H1 (cell line): ENCODE results near the gene SLC15A1. TPM values are rescaled to one million over a fixed set of nuclear protein-coding genes. Genes with fewer than 3 reads are reported as not detected.

Source experiments
- CTCF ChIA-PET: fragments of 300-600 bp; sonication (Branson Sonifier 250); formaldehyde crosslinking; loops from one replicate; lab custom pipeline; 2021; ENCODE audit not compliant: partially characterized antibody; lab: Charles Lee
- POLR2A ChIA-PET: fragments of 300-600 bp; sonication (Branson Sonifier 250); formaldehyde crosslinking; loops from one replicate; lab custom pipeline; 2021; ENCODE audit warnings: inconsistent platforms; ENCODE audit not compliant: partially characterized antibody; lab: Charles Lee
- DNase-seq, 2 experiments: peaks; one replicate each; pipeline versions ENCODE4 v3.0.0 to v3.0.0-alpha.2; 2010 to 2022; ENCODE audit warnings: low spot score in 2 of 2, low read depth in 1 of 2, mixed read lengths in 1 of 2
- FAIRE-seq: peaks from 2 replicates; lab custom pipeline; 2011; peaks lifted over from hg19 to GRCh38; lab: Jason Lieb, UNC
- H2AFZ ChIP-seq: 2 replicates; pipeline ENCODE4 v1.8.1; 2012; ENCODE audit warnings: low read length, inconsistent platforms
- H2AK5ac ChIP-seq: 2 replicates; pipeline ENCODE4 v1.6.1; 2013; ENCODE audit warnings: low read depth, low read length
- H2BK120ac ChIP-seq: replicated peaks from 2 replicates; pipeline ENCODE3; 2013; ENCODE audit warnings: low read depth, low read length, inconsistent platforms
- H2BK12ac ChIP-seq: 2 replicates; pipeline ENCODE4 v1.6.1; 2013; ENCODE audit warnings: low read depth, low read length
- H2BK15ac ChIP-seq: 2 replicates; pipeline ENCODE4 v1.6.1; 2013; ENCODE audit warnings: low read length
- H2BK20ac ChIP-seq: 2 replicates; pipeline ENCODE4 v1.6.1; 2013; ENCODE audit warnings: low read length
- H2BK5ac ChIP-seq: 2 replicates; pipeline ENCODE4 v1.6.1; 2013; ENCODE audit warnings: low read depth, low read length
- H3K14ac ChIP-seq: 2 replicates; pipeline ENCODE4 v1.6.1; 2013; ENCODE audit warnings: inconsistent platforms; ENCODE audit not compliant: insufficient read length
- H3K18ac ChIP-seq: 2 replicates; pipeline ENCODE4 v1.6.1; 2013; ENCODE audit warnings: low read length; ENCODE audit errors: extremely low read depth
- H3K23ac ChIP-seq: 2 replicates; pipeline ENCODE4 v1.6.1; 2013; ENCODE audit warnings: inconsistent platforms; ENCODE audit not compliant: insufficient read length
- H3K23me2 ChIP-seq: 2 replicates; pipeline ENCODE4 v1.6.1; 2013; ENCODE audit warnings: low read depth, low read length
- H3K27ac ChIP-seq: 2 replicates; pipeline ENCODE4 v1.6.1; 2011; ENCODE audit warnings: low read depth, low read length, inconsistent platforms
- H3K27me3 ChIP-seq, 4 experiments: replicated peaks in 1 of 4; 1 replicate in 1 of 4; 2 replicates in 3 of 4; pipeline versions ENCODE4 v1.6.1 to v1.8.1; 2011 to 2013; ENCODE audit warnings: low read length in 3 of 4, mild to moderate bottlenecking in 3 of 4, inconsistent platforms in 2 of 4, mixed read lengths in 2 of 4, moderate library complexity in 1 of 4; ENCODE audit not compliant: control insufficient read depth in 3 of 4, insufficient read depth in 3 of 4; ENCODE audit errors: extremely low read depth in 1 of 4
- H3K36me3 ChIP-seq, 4 experiments: 2 replicates each; pipeline versions ENCODE4 v1.6.1 to v1.8.1; 2011 to 2013; ENCODE audit warnings: mild to moderate bottlenecking in 4 of 4, low read length in 3 of 4, moderate library complexity in 2 of 4, control low read depth in 1 of 4, inconsistent platforms in 1 of 4; ENCODE audit not compliant: insufficient read depth in 4 of 4, control insufficient read depth in 2 of 4
- H3K4ac ChIP-seq: replicated peaks from 2 replicates; pipeline ENCODE3; 2013; ENCODE audit warnings: low read length, low read depth, mixed read lengths, inconsistent platforms; ENCODE audit not compliant: insufficient read length
- H3K4me1 ChIP-seq, 4 experiments: replicated peaks in 1 of 4; 1 replicate in 1 of 4; 2 replicates in 3 of 4; pipeline versions ENCODE4 v1.6.1 to v1.8.1; 2011 to 2013; ENCODE audit warnings: low read length in 3 of 4, inconsistent platforms in 2 of 4, mixed read lengths in 1 of 4; ENCODE audit not compliant: insufficient read depth in 4 of 4, control insufficient read depth in 3 of 4
- H3K4me2 ChIP-seq, 2 experiments: 2 replicates each; pipeline versions ENCODE4 v1.6.1 to v1.8.1; 2011 to 2013; ENCODE audit warnings: low read depth in 2 of 2, low read length in 2 of 2, control low read depth in 1 of 2, inconsistent platforms in 1 of 2, mild to moderate bottlenecking in 1 of 2; ENCODE audit not compliant: insufficient read depth in 1 of 2
- H3K4me3 ChIP-seq, 4 experiments: fragments of 200-600, 300-600 bp in 1 of 4; sonication (generic), shearing (Covaris generic), sonication (Bioruptor Twin) in 1 of 4; 2 replicates each; pipeline versions ENCODE4 v1.5.1 to v1.8.1; 2011 to 2016; ENCODE audit warnings: low read length in 4 of 4, low read depth in 3 of 4, control low read depth in 2 of 4, inconsistent platforms in 2 of 4, mild to moderate bottlenecking in 2 of 4, mixed read lengths in 1 of 4, moderate library complexity in 1 of 4; ENCODE audit not compliant: insufficient read depth in 2 of 4; ENCODE audit errors: extremely low read depth in 1 of 4
- H3K56ac ChIP-seq: replicated peaks from 2 replicates; pipeline ENCODE3; 2013; ENCODE audit warnings: low read depth, mild to moderate bottlenecking, mixed read lengths, low read length, inconsistent platforms; ENCODE audit not compliant: insufficient read length
- H3K79me1 ChIP-seq: 2 replicates; pipeline ENCODE4 v1.6.1; 2013; ENCODE audit warnings: low read depth, low read length, control low read depth
- H3K79me2 ChIP-seq, 2 experiments: 2 replicates each; pipeline versions ENCODE4 v1.6.1 to v1.8.1; 2012 to 2013; ENCODE audit warnings: low read length in 2 of 2, mild to moderate bottlenecking in 2 of 2, inconsistent platforms in 1 of 2; ENCODE audit not compliant: insufficient read depth in 2 of 2, control insufficient read depth in 1 of 2
- H3K9ac ChIP-seq, 4 experiments: replicated peaks in 1 of 4; 1 replicate in 1 of 4; 2 replicates in 3 of 4; pipeline versions ENCODE4 v1.6.1 to v1.8.1; 2011 to 2013; ENCODE audit warnings: low read depth in 3 of 4, low read length in 3 of 4, control low read depth in 2 of 4, mild to moderate bottlenecking in 2 of 4, moderate library complexity in 2 of 4, inconsistent platforms in 1 of 4; ENCODE audit errors: extremely low read depth in 1 of 4
- H3K9me3 ChIP-seq, 2 experiments: 2 replicates each; pipeline versions ENCODE4 v1.6.1 to v1.8.1; 2012 to 2013; ENCODE audit warnings: mild to moderate bottlenecking in 2 of 2, moderate library complexity in 2 of 2, control low read depth in 1 of 2, inconsistent platforms in 1 of 2, low read depth in 1 of 2, low read length in 1 of 2, mixed read lengths in 1 of 2; ENCODE audit not compliant: insufficient read depth in 2 of 2
- H4K20me1 ChIP-seq, 2 experiments: replicated peaks in 1 of 2; 2 replicates each; pipeline versions ENCODE3 to v1.8.1; 2011 to 2013; ENCODE audit warnings: inconsistent platforms in 2 of 2, low read length in 2 of 2, mild to moderate bottlenecking in 1 of 2; ENCODE audit not compliant: insufficient read depth in 2 of 2, control insufficient read depth in 1 of 2
- H4K5ac ChIP-seq: 2 replicates; pipeline ENCODE4 v1.6.1; 2013; ENCODE audit warnings: low read length, low read depth, mixed read lengths, inconsistent platforms; ENCODE audit not compliant: insufficient read length
- H4K8ac ChIP-seq: 2 replicates; pipeline ENCODE4 v1.8.0; 2013; ENCODE audit warnings: mild to moderate bottlenecking, moderate library complexity, low read length, inconsistent platforms; ENCODE audit not compliant: insufficient read depth; ENCODE audit errors: extremely low read depth
- H4K91ac ChIP-seq: replicated peaks from 2 replicates; pipeline ENCODE3; 2013; ENCODE audit warnings: low read length, mixed read lengths, inconsistent platforms; ENCODE audit not compliant: insufficient read length
- BCL11A ChIP-seq, 2 experiments: IDR thresholded peaks; one replicate each; pipeline ENCODE4 v1.6.1; 2011; ENCODE audit warnings: low read depth in 2 of 2, low read length in 2 of 2, mild to moderate bottlenecking in 2 of 2
- EP300 ChIP-seq, 2 experiments: IDR thresholded peaks; 1 replicate in 1 of 2; 2 replicates in 1 of 2; pipeline ENCODE4 v1.6.1; 2011 to 2012; ENCODE audit warnings: low read depth in 2 of 2, low read length in 2 of 2, mild to moderate bottlenecking in 2 of 2, borderline replicate concordance in 1 of 2, inconsistent platforms in 1 of 2, moderate library complexity in 1 of 2
- GTF2F1 ChIP-seq: IDR thresholded peaks from 2 replicates; pipeline ENCODE4 v1.6.1; 2012; ENCODE audit warnings: low read depth, low read length, improper control_type of control experiment, borderline replicate concordance
- HDAC2 ChIP-seq, 2 experiments: fragments of 300-600 bp in 1 of 2; sonication (generic) in 1 of 2; IDR thresholded peaks; 2 replicates each; pipeline ENCODE4 v1.6.1; 2011 to 2012; ENCODE audit warnings: low read depth in 2 of 2, low read length in 2 of 2, mild to moderate bottlenecking in 2 of 2, moderate library complexity in 2 of 2, borderline replicate concordance in 1 of 2, inconsistent platforms in 1 of 2
- PHF8 ChIP-seq: fragments of 200-600 bp; sonication (generic); conservative IDR thresholded peaks from 2 replicates; pipeline ENCODE4 v1.7.1; 2012; ENCODE audit warnings: low read depth, mild to moderate bottlenecking, inconsistent platforms, low read length, moderate library complexity
- SIRT6 ChIP-seq: IDR thresholded peaks from one replicate; pipeline ENCODE4 v1.7.1; 2012; ENCODE audit warnings: low read length, inconsistent platforms
- WGBS, 2 experiments: shearing (Covaris generic) in 1 of 2; methylation state at CpG; one replicate each; pipeline versions ENCODE4 v1.1.6 to v1.1.7; 2013 to 2015; ENCODE audit warnings: low lambda C conversion rate in 2 of 2, mixed read lengths in 2 of 2, inconsistent platforms in 1 of 2, low coverage in 1 of 2, missing lambda C conversion rate in 1 of 2; ENCODE audit not compliant: insufficient replicate concordance in 2 of 2, insufficient coverage in 1 of 2, insufficient read length in 1 of 2; ENCODE audit errors: extremely low coverage in 1 of 2, missing lambda C conversion rate in 1 of 2; 5-methylcytosine and 5-hydroxymethylcytosine counted together
- polyA plus RNA-seq, 7 experiments: library from polyadenylated mRNA; depleted of rRNA in 3 of 7; stranded (reverse) in 5 of 7; unstranded in 2 of 7; fragments of >200 nt in 5 of 7; fragments of 200-250 nt in 2 of 7; gene quantifications; 1 replicate in 5 of 7; 2 replicates in 1 of 7; 4 replicates in 1 of 7; pipeline versions ENCODE4 v1.2.1 to v1.2.3, GENCODE V29; 2011 to 2013; ENCODE audit warnings: missing spikeins in 2 of 7, mixed read lengths in 2 of 7
- total RNA-seq: library from RNA; stranded (reverse); fragmentation: NEBNext Ultra II Directional; extraction: Animal tissue kit (Norgen Biotek cat#: 25700); gene quantifications from 2 replicates; pipeline ENCODE4 v1.2.1, GENCODE V29; 2021

The SLC15A1 gene
- total and polyA plus RNA-seq, 2 of the 8 experiments (the other 6 are each of a cell fraction or from before 2014, with no cell fraction given), result 1.3 to 2.4 TPM

GRCh38 chr13:98738993-98739392, 13.5 kb downstream of the SLC15A1 start:
- FAIRE-seq (no peak), DNase-seq (no peak)
- Histone ChIP-seq H3K4me2 (no peak overlapping the region), H3K4me3 (no peak overlapping the region; a peak in 1 of 8 replicates), H3K14ac (no peak overlapping the region), H3K79me1 (no peaks in the 10 kb centered on the region), H3K23me2 (no peaks in the 10 kb centered on the region), H4K91ac (no peak overlapping the region), H3K56ac (no peak overlapping the region), H3K4ac (no peak overlapping the region), H3K27me3 (no peaks in the 10 kb centered on the region), H2BK120ac (no peak overlapping the region), H2BK5ac (0 out of 2 replicates have a peak overlapping the region, but pooled peaks have one; percentile 49), H3K79me2 (no peaks in the 10 kb centered on the region), H4K8ac (no peak overlapping the region), H3K27ac (no peak overlapping the region), H3K4me1 (no peaks in the 10 kb centered on the region), H2BK15ac (peak overlapping the region; percentile 72; the same call in 1 of the 2 replicates), H2AK5ac (no peak overlapping the region), H3K18ac (no peak overlapping the region), H3K36me3 (peaks cover 0 to 4% (median 0%) of the 10 kb centered on the region in 4 experiments; a peak in 1 of 8 replicates), H4K5ac (no peak overlapping the region), H3K23ac (no peak overlapping the region), H2BK12ac (no peak overlapping the region), H2AFZ (no peak overlapping the region), H2BK20ac (peak overlapping the region; percentile 61; the same call in 1 of the 2 replicates), H3K9ac (0 out of 7 replicates have a peak overlapping the region, but pooled peaks of 2 of the 4 experiments have one; percentile 8 to 28), H4K20me1 (no peaks in the 10 kb centered on the region), H3K9me3 (peaks cover 23 to 25% of the 10 kb centered on the region in 2 experiments)
- CTCF ChIA-PET, result no interaction called here
- 82% methylated on average over 1 of the region's 1 CpG; no CpG with 5 or more reads in 1 of the 2 experiments for WGBS, 2 experiments
- POLR2A ChIA-PET, result no interaction called here
- no peak for TF ChIP-seq GTF2F1
- TF ChIP-seq HDAC2 (IDR thresholded peaks at IDR 0.05; ENCODE audit: borderline replicate concordance in 1 of 2, low read depth in 2 of 2, low read length in 2 of 2), result no peak
- no peak for TF ChIP-seq PHF8
- no peak for TF ChIP-seq BCL11A (IDR thresholded peaks at IDR 0.05; ENCODE audit: low read depth in 2 of 2, low read length in 2 of 2)
- TF ChIP-seq SIRT6, result no peak
- no peak for TF ChIP-seq EP300 (IDR thresholded peaks at IDR 0.05; ENCODE audit: borderline replicate concordance in 1 of 2, low read depth in 2 of 2, low read length in 2 of 2)
